GM03348 (cell line): ENCODE results near the gene TADA2A.
"Not testable (repeated sequence)": the region's sequence is repeated elsewhere in the genome, so short reads cannot be mapped to it uniquely, and the experiment has no call there.

Source experiments
- DNase-seq: peaks from one replicate; pipeline ENCODE4 v3.0.0; 2012; ENCODE audit warnings: low spot score

TADA2A gene

DNA sequence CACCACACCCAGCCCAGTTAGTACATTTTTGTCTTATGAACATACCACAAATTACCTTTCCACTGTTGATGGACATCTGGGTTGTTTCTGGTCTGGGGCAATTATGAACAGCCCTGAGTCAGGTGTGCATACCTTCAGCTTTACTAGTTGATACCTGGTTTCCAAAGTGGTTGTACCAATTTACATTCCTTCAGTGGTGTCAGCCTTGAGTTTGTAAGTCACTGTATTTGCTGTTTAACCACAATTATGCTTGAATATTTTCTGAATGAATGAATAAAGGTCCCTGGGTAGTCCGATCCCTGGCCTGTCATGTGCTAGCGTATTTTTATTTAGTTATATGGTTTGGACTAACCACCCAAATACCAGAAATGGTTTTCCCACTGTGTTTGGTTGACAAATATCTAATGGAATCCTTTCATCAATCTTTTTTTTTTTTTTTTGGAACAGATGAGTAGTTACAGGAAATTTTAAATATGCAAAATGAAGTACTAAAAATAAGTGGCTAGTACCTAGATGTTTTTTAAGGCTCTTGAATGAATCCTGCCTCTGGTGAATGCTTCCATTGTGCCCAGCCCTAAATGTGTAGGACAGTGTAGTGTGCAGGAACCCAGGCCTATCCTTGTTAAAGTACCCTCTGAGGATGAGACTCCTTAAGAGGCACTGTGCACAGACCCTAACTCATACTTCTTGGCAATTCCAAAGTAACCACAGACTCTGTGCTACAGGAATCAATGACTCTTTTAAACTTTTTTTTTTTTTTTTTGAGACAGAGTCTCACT, 86.8 kb downstream of the TADA2A start:
- peak; percentile 86 for DNase-seq

DNA sequence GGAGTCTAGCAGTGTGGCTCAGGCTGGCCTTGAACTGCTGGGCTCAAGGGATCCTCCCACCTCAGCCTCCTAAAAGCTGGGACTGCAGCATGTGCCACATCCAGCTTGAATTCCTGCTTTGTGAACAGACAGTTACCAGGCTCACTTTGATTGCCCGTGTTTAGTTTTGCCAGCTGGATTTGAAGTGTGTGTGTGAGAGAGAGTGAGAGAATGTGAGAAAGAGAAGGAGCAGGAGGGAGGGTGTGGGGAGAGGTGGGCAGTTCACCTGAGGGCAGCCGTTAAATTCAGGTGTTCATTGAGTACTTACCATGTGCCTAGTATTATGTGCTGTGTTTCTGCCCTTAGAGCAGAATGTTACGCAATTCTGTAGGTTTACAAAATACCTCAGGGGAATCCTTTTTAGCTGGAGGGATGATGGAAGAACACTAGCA, 87.7 kb downstream of the TADA2A start:
- DNase-seq: no peak

GRCh38 chr17:37494971-37495370, 88.3 kb downstream of the TADA2A start:
- DNase-seq: no peak

DNA sequence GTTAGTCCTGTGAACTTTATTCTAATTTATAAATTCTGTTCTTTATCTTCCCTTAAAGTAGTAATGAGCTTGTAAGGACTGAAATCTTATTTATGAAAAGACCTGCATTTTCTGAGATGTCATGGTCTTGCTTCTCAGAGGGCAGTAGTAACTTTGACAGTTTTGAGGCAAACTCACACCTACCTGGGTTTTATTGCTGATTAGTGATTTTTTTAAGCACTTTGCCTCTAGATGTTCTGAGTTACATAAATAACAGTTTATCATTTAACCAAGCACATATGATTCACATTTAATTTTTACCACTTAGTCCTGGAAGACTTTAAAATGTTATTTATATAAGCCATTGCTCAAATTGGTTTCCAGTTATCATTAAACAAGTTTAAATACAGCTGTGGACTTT, 93.7 kb downstream of the TADA2A start:
- DNase-seq: no peak

DNA sequence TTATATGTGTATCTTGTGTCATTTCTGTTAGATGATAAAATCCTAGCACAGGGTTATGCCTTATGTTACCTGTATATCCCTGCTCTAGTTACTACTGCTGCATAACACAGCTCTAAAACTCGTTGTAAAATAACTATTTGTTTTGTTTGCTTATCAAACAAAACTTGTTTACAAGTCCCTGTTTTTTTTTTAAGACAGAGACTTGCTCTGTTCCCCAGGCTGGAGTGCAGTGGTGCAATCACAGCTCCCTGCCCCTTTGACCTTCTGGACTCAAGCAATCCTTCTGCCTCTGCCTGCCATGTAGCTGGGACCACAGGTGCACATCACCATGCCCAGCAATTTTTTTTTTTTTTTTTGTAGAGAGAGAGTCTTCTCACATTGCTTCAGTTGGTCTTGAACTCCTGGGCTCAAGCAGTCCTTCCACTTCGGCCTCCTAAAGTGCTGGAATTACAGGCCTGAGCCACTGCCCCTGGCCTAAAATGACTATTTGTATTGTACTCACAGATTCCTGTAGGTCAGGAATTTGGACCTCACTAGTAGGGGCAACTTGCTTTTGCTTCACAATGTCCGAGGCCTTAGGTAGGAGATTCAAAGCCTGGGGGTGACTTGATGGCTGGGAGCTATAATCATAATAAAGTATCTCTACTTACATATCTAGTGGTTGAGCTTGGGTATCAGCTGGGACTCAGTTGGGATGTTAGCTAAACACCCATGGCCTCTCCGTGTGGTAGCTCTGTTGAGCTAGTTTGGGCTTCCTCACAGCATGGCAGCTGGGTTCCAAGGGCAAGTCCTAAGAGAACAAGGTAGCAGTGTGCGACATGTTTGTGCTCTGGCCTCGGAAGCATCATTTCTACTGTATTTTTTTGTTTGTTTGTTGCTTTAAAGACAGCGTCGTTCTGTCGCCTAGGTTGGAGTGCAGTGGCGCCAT, 95.6 kb downstream of the TADA2A start:
- DNase-seq: no peak

DNA sequence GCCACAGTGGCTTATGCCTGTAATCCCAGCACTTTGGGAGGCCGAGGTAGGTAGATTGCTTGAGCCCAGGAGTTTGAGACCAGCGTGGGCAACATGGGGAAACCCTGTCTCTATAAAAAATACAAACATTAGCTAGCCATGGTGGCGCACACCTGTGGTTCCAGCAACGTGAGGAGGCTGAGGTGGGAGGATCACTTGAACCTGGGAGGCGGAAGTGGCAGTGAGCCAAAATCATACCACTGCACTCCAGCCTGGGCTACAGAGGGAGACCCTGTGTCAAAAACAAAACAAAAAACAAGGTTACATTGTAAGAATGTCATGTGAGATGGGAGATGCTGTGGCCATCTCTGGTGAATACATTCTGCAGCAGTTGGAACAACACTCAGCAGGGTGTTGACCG, 96.5 kb downstream of the TADA2A start:
- no peak for DNase-seq

- no peak for DNase-seq
These were observed 98.6 kb downstream of the TADA2A start for GRCh38 chr17:37505333-37505732.

GRCh38 chr17:37506678-37507077, 100.0 kb downstream of the TADA2A start:
- DNase-seq: no peak

DNA sequence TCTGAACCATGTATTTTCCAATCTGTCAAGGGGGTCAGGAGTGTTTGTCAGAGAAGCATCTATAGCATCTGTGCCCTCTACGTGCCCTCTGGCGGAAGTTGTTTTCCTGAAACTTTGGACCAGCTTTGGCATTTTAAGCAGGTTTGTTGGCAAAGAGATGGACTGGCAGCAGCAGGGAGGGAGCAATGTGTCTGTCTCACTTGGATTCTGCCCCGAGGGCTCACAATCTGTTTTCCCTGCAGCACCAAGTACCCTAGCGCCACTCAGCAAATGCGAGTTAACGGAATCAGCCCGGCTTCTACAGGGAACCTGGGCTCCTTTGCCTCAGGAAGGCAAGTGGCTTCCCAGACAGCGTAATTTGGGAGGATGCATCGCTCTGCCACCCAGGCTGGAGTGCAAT, 100.4 kb downstream of the TADA2A start:
- no peak for DNase-seq

GRCh38 chr17:37510056-37510455, 103.4 kb downstream of the TADA2A start:
- no peak for DNase-seq

DNA sequence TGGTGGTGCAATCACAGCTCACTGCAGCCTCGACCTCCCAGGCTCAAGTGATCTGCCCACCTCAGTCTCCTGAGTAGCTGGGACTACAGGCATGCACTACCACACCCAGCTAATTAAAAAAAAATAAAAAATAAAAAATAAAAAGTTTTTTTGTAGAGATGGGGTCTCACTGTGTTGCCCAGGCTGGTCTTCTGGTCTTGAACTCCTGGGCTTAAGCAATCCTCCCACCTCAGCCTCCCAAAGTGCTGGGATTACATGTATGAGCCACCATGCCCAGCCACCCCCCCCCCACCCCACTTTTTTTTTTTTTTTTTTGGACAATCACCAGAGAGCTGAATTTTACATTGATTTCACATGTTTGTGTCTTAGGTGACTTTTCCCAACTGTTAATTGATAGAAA, 105.0 kb downstream of the TADA2A start:
- not testable (repeated sequence) for DNase-seq

GRCh38 chr17:37512442-37513068, 105.9 kb downstream of the TADA2A start:
- no peak for DNase-seq

- DNase-seq: no peak
These were observed 107.0 kb downstream of the TADA2A start for GRCh38 chr17:37513711-37514110.

DNA sequence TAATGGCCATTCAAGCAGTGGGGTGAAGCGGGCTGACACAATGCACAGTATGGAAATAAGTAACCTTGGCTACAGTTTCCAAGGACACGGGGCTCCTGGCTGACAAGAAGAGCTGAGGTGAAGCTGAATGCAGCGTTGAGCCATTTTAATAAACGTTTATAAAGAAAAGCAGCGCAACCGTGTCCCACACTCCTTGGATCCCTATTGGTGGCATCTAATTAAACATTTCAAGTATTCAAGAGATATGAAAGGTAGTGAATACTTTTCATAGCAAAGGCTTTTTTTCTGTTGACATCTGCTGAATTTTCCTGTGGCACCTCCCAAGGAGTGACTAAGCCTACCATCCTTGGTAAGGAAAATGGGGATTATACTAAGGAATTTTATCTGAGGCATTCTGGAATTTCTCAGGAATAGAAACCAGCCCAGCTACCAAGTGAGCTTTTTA, 109.5 kb downstream of the TADA2A start:
- DNase-seq: peak; percentile 30

GRCh38 chr17:37517881-37518280, 111.2 kb downstream of the TADA2A start:
- DNase-seq: no peak

- no peak for DNase-seq
These were observed 112.1 kb downstream of the TADA2A start for GRCh38 chr17:37518826-37519225.

DNA sequence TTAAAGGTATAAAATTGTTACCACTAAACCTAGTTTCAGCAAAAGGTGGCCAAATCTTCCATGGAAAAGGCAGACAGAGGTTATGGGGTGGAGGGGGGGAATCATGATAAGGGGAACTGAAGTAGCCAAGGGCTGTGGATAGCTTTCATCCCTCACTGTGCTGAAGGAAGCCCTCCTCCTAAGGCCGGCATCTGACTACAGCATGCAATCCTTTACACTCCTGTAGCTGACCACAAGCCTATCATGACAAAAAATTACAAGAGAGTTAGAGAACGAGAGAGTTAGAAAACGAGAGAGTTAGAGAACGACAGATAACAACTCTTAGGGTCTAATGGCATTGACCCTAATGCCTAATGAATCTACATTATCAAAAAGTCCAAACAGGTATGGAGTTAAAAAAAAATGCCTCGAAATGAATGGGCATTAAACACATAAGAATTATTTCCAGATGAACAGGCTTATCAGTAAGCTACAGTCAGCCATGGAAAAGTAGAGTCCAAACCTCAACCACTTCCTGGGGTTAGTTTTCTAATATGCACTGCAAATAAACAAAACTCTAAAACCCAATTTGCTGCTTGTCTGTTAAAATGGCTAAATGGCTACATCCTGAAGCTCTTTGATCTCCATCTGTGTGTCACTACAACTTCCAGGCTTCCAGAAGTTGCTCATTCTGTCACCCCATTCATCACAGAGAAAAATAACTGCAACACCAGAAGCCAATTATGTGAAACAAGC, 112.7 kb downstream of the TADA2A start:
- no peak for DNase-seq

DNA sequence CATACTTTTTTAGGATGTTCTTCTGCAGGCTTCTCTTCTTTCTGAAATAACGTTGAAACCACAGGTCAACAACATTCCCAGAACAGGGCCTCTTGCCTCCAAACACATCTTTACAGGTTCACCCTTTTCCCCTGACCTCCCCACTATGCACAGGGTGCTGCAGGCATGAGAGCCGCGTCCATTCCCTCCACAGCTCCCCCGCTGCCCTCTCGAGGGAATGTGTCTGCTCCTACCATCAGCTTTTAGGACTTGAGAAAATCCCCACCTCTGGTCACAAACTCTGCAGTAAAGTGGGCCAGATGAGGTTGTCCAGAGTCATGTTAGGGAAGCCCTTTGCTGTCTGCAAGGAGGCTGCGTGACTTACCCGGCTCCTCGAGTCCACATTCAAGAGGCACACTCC, 113.5 kb downstream of the TADA2A start:
- no peak for DNase-seq

GRCh38 chr17:37521821-37522220, 115.1 kb downstream of the TADA2A start:
- DNase-seq: no peak

- no peak for DNase-seq
These were observed 117.1 kb downstream of the TADA2A start for GRCh38 chr17:37523715-37524219.

DNA sequence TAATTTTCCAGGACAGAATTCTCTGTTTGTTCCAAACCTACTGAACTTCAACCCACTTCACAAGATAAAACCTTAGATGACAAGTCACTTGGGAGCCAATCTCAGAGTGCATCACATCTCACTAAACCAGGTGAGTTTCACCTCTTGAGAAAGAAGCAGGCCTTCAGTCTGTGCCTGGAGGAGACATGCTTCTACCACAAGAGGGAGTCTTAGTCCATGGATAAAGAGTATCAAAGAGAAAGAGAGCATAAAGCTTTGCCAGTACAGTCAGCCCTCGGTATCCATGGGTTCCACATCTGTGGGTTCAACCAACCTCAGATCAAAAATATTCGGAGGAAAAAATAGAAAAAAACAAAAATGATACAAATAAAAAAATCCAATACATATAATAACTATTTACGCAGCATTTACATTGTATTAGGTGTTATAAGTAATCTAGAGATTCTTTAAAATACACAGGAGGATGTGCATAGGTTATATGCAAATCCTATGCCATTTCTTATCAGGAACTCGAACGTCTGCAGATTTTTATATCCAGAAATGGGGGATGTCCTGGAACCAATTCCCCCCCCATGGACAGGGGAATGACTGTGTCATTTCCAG, 120.7 kb downstream of the TADA2A start:
- DNase-seq: peak; percentile 62
